Measurements from ENCODE around the gene NOP10.

GRCh38 chr15:34353627-34354026 lies 10.7 kb upstream of the NOP10 start:
- TF ChIP-seq POLR2A (IDR thresholded peaks at IDR 0.05) (no peak), CTCF (IDR thresholded peaks at IDR 0.05) (no peak)

Measured in heart left ventricle (tissue), 13 donors.